CD4-positive, alpha-beta T cell (primary cell): ENCODE results near the gene ACP4. TPM values are rescaled to one million over a fixed set of nuclear protein-coding genes. Genes with fewer than 3 reads are reported as not detected.
"Not testable (repeated sequence)": the region's sequence is repeated elsewhere in the genome, so short reads cannot be mapped to it uniquely, and the experiment has no call there.

ENCODE experiments used
- ATAC-seq: fragments of 200-7000 bp; cut with Tn5 transposase; one replicate; pipeline ENCODE4 v1.10.0; 2022; ENCODE audit warnings: mild to moderate bottlenecking; ENCODE audit not compliant: poor library complexity
- CTCF ChIA-PET: fragments of 350-600 bp; sonication (Branson Sonifier 250); formaldehyde crosslinking; loops from one replicate; lab custom pipeline; 2021; ENCODE audit warnings: antibody characterized with exemption, inconsistent platforms; lab: Charles Lee
- POLR2A ChIA-PET: fragments of 350-600 bp; sonication (Branson Sonifier 250); formaldehyde crosslinking; loops from one replicate; lab custom pipeline; 2021; ENCODE audit warnings: antibody characterized with exemption, inconsistent platforms; lab: Charles Lee
- DNase-seq, 14 experiments: peaks; one replicate each; pipeline ENCODE4 v3.0.0-alpha.2; 2013 to 2020; ENCODE audit warnings: mixed read lengths in 2 of 14
- H3K27ac ChIP-seq, 2 donors: one replicate each; pipeline versions ENCODE4 v1.5.1 to v1.7.0; 2013; ENCODE audit warnings: low read length in 2 of 2, low read depth in 1 of 2, mild to moderate bottlenecking in 1 of 2
- H3K27me3 ChIP-seq, 2 experiments: 1 replicate in 1 of 2; 2 replicates in 1 of 2; pipeline versions ENCODE4 v1.6.1 to v1.7.0; 2013; ENCODE audit warnings: low read length in 2 of 2, control low read depth in 1 of 2, mild to moderate bottlenecking in 1 of 2, moderate library complexity in 1 of 2; ENCODE audit not compliant: insufficient read depth in 2 of 2, control insufficient read depth in 1 of 2
- H3K36me3 ChIP-seq: one replicate; pipeline ENCODE4 v1.6.1; 2013; ENCODE audit warnings: low read length, control low read depth; ENCODE audit not compliant: insufficient read depth
- H3K4me1 ChIP-seq: one replicate; pipeline ENCODE4 v1.6.1; 2013; ENCODE audit warnings: low read length, control low read depth; ENCODE audit not compliant: insufficient read depth
- H3K4me3 ChIP-seq: one replicate; pipeline ENCODE4 v1.5.1; 2013; ENCODE audit warnings: mild to moderate bottlenecking, low read length, moderate library complexity
- H3K9me3 ChIP-seq, 2 experiments: 1 replicate in 1 of 2; 2 replicates in 1 of 2; pipeline versions ENCODE4 v1.6.1 to v1.7.0; 2013; ENCODE audit warnings: low read length in 2 of 2, mild to moderate bottlenecking in 2 of 2, control low read depth in 1 of 2, moderate library complexity in 1 of 2; ENCODE audit not compliant: control insufficient read depth in 1 of 2, insufficient read depth in 1 of 2
- H3K27ac Mint-ChIP-seq: one replicate; pipeline ENCODE4 v1.8.0; 2020; ENCODE audit warnings: mixed read lengths
- H3K27me3 Mint-ChIP-seq: one replicate; pipeline ENCODE4 v1.8.0; 2021; ENCODE audit warnings: mixed read lengths
- H3K36me3 Mint-ChIP-seq: one replicate; pipeline ENCODE4 v1.8.0; 2021; ENCODE audit warnings: low read depth, mixed read lengths
- H3K4me1 Mint-ChIP-seq: one replicate; pipeline ENCODE4 v1.8.0; 2021; ENCODE audit warnings: low read depth, mixed read lengths
- H3K4me3 Mint-ChIP-seq: one replicate; pipeline ENCODE4 v1.8.0; 2020; ENCODE audit warnings: mild to moderate bottlenecking, mixed read lengths
- H3K9me3 Mint-ChIP-seq: one replicate; pipeline ENCODE4 v1.8.0; 2020; ENCODE audit warnings: mixed read lengths
- intact Hi-C, 2 experiments: fragments of 100-400 bp; cut with DNase I in 1 of 2; cut with micrococcal nuclease in 1 of 2; formaldehyde crosslinking; loops; one replicate each; pipeline versions ENCODE4 v1.15.1 to v1.9.0; 2023 to 2025; cut with DNase I, micrococcal nuclease
- total RNA-seq, 174 experiments: library from RNA in 2 of 174; stranded (reverse) in 2 of 174; gene quantifications; one replicate each; pipeline ENCODE4 v1.2.3 and lab custom pipeline; 2021 to 2026
- TF ChIP-seq, protein P1 (sequence below): fragments of 200-600 bp; IDR thresholded peaks from one replicate; pipeline ENCODE4 v1.8.0; 2022; ENCODE audit warnings: antibody characterized with exemption, mild to moderate bottlenecking

ACP4 gene
- total RNA-seq, 2 experiments from 2014 or later = not detected

- intact Hi-C loops = no loop called here
- DNase-seq (no peak), ATAC-seq (no peak)
- no peaks in the 10 kb centered on the region for H3K36me3 Mint-ChIP-seq
- H3K27ac ChIP-seq = no peak overlapping the region
- H3K4me3 ChIP-seq = no peak overlapping the region
- H3K4me1 ChIP-seq = no peaks in the 10 kb centered on the region
- H3K9me3 ChIP-seq = no peaks in the 10 kb centered on the region
- H3K27ac Mint-ChIP-seq = no peak overlapping the region
- TF ChIP-seq, protein P1, sequence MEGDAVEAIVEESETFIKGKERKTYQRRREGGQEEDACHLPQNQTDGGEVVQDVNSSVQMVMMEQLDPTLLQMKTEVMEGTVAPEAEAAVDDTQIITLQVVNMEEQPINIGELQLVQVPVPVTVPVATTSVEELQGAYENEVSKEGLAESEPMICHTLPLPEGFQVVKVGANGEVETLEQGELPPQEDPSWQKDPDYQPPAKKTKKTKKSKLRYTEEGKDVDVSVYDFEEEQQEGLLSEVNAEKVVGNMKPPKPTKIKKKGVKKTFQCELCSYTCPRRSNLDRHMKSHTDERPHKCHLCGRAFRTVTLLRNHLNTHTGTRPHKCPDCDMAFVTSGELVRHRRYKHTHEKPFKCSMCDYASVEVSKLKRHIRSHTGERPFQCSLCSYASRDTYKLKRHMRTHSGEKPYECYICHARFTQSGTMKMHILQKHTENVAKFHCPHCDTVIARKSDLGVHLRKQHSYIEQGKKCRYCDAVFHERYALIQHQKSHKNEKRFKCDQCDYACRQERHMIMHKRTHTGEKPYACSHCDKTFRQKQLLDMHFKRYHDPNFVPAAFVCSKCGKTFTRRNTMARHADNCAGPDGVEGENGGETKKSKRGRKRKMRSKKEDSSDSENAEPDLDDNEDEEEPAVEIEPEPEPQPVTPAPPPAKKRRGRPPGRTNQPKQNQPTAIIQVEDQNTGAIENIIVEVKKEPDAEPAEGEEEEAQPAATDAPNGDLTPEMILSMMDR = no peak
- H3K4me1 Mint-ChIP-seq = no peaks in the 10 kb centered on the region
- ChIA-PET CTCF (no interaction called here), POLR2A (no interaction called here)
- no peaks in the 10 kb centered on the region for H3K9me3 Mint-ChIP-seq
- peaks cover under 1 to 3% of the 10 kb centered on the region in 2 experiments for H3K27me3 ChIP-seq
- H3K4me3 Mint-ChIP-seq = no peak overlapping the region
- no peaks in the 10 kb centered on the region for H3K36me3 ChIP-seq
- H3K27me3 Mint-ChIP-seq = peaks cover 33% of the 10 kb centered on the region
These were observed 21.9 kb upstream of the ACP4 start for GRCh38 chr19:50768277-50768676.

DNA sequence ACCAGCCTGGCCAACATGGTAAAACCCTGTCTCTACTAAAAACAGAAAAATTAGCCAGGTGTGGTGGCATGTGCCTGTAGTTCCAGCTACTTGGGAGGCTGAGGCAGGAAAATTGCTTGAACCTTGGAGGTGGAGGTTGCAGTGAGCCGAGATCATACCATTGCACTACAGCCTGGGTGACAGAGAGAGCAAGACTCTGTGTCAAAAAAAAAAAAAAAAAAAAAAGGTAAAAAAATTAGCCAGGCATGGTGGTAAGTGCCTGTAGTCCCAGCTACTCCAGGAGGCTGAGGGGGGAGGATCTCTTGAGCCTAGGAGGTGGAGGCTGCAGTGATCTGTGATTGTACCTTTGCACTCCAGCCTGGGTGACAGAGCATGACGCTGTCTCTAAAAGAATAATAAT, 20.1 kb upstream of the ACP4 start, which contains the start of gene GPR32:
GPR32 (plus strand) TSS at position 301 of the 400 bp plus-strand sequence. CDS start 137 bp downstream, outside the sequence.
- H3K9me3 Mint-ChIP-seq, H3K36me3 ChIP-seq, H3K4me3 ChIP-seq, ATAC-seq, H3K27ac Mint-ChIP-seq, CTCF ChIA-PET, DNase-seq, H3K27ac ChIP-seq, POLR2A ChIA-PET, H3K9me3 ChIP-seq, H3K4me1 Mint-ChIP-seq, H3K36me3 Mint-ChIP-seq, intact Hi-C loops, H3K4me3 Mint-ChIP-seq, H3K4me1 ChIP-seq: not testable (repeated sequence)
- H3K27me3 Mint-ChIP-seq = peaks cover 42% of the 10 kb centered on the region
- peaks cover 5 to 15% of the 10 kb centered on the region in 2 experiments for H3K27me3 ChIP-seq

DNA sequence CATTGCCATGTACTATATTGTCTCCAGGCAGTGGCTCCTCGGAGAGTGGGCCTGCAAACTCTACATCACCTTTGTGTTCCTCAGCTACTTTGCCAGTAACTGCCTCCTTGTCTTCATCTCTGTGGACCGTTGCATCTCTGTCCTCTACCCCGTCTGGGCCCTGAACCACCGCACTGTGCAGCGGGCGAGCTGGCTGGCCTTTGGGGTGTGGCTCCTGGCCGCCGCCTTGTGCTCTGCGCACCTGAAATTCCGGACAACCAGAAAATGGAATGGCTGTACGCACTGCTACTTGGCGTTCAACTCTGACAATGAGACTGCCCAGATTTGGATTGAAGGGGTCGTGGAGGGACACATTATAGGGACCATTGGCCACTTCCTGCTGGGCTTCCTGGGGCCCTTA, 19.3 kb upstream of the ACP4 start:
- no peak for ATAC-seq

More for the DNA sequence above, 19.3 kb upstream of the ACP4 start:
- no peak overlapping the region for H3K4me3 ChIP-seq
- Mint-ChIP-seq H3K4me3 (no peak overlapping the region), H3K4me1 (no peaks in the 10 kb centered on the region), H3K36me3 (no peaks in the 10 kb centered on the region), H3K27me3 (peaks cover 46% of the 10 kb centered on the region), H3K9me3 (no peaks in the 10 kb centered on the region), H3K27ac (no peak overlapping the region)
- intact Hi-C loops = no loop called here
- ChIA-PET CTCF (no interaction called here), POLR2A (no interaction called here)
- H3K36me3 ChIP-seq = no peaks in the 10 kb centered on the region
- no peak for DNase-seq
- no peak overlapping the region for H3K27ac ChIP-seq
- peaks cover 11 to 22% of the 10 kb centered on the region in 2 experiments for H3K27me3 ChIP-seq
- TF ChIP-seq, protein P1 = no peak
- H3K4me1 ChIP-seq = no peaks in the 10 kb centered on the region
- H3K9me3 ChIP-seq = peaks cover 0 to 5% of the 10 kb centered on the region in 2 experiments
